SKM-1 (cell line): ENCODE data around the gene RCAN2.

Source experiments
- DNase-seq: peaks from one replicate; lab custom pipeline; 2025; ENCODE audit not compliant: unreplicated experiment; lab: John Stamatoyannopoulos, UW

RCAN2 gene

DNA sequence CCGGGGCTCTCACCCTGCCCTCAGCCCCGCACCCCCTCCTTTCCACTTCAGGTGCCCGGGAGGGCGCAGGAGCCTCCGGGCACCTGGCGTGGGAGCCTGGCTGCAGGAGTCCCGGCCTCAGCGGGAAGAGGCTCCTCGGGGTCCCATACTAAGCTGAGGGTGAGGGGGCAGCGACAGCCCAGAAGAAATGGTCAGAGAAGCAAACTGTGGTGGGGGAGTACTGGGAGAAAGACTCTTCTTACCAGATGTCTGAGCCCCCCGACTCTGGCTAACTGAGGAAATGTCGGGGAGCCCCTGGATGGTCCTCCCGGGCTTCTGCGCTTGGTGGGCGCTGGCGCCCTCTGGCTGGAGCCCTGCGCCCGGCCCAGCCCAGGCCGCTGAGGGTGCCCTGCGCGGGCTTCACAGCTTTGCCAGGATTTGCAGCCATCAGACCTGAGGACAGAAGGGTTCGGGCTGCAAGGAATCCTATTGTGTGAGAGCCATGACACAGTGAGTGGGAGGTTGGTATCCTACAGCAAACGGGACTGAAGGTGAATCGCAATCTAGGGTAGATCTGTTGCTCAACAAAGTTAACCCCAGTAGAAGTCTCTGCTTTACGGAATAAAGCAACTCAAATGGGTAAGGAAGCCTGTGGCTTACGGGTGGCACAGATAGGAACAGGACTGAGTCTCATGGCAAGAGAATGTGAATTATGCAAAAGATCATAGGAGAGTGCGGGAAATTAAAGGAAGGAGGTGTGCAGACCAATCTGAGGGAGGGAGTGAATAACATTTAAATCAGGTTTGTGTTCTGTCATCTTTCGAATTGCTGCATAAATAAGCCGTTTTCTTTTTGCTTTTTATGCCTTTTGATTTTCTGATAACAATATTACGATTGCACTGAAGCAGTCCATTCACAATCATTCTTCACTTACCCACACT lies 639 bp upstream of the RCAN2 start:
- no peak for DNase-seq

DNA sequence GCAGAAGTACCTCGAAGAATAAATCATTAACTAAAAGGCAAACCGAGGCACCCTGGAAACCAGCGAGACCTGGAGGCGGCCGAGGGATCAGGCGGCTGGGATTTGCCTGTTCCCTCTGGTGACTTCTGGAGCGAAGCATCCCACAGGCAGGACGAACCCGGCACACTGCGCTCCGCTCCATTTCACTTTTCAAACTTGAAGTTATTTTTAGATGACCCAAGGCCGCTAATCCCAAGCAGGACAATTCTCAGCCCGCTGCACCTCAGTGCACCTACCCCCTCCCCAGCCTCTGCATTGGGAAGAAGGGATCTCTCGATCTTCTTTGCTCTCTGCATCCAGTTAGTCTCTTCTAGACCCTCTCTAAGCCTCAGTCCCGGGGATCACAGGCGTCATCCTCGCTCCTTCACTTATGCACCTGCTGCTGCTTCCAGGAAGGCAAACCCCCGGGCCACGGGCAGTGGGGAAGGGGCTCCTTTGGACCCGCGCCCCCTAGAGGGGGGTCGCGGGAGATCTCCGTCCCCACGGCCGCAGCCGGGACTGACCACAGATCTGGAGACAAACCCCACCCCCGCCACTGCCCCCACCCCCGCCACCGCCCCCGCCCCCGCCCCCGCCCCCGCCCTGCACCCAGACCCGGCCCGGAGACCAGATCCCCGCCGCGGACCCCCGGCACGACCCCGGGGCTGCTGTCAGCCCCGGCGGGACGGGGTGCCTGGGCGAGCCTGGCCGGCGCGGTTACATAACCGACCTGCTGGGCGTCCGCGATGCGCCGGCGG lies 636 bp downstream of the RCAN2 start:
- DNase-seq: no peak

DNA sequence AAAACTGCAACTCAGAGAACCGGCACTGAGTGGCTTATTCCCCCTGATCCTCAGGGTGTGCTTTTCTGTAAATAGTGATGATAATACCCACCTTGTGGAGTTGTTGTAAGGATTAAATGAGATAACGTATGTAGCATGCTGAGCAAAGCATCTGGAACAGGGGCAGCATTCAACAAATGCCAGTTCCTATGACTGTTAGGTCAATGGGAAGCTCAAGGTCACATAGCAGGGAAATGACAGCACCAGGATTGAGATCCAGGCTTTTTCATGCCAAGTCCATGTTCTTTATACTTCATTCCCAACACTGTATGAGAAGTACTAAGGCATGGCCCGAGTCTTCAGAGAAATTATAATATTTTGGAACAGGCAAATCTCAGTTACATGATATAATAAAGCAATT lies 5.1 kb downstream of the RCAN2 start:
- no peak for DNase-seq

DNA sequence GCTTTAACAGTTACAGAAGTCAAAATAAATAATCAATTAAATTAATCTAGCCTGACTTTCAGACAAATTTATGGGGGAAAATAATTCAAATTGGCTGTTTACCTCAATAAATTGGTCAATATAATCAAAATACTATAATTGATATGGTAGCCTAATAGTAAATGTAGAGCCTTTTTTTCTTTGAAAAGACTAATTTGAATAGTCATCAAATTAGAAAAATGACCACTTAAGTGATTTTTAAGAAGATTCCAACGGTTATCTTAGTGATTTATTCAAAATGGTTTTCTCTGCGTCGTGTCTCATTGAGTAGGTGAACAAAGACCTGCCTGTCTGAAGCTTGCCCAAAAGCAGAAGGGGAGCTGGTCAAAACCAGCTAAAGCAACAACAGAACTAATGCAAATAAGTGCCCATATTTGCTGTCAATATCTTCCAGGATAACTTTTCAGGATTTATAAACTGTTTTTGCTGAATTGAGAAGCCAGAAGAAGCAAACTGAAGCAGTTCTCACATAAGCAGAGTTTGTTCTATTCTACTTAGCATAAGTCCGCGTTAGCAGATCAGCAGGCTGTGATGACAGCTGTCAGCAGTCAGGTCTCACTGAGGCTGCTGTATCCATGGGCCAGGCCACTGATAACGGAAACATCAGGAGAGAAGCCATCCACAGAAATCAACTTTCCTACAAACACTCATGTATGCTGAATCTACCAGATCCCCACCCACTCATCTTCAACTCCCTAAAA lies 7.0 kb downstream of the RCAN2 start:
- no peak for DNase-seq

DNA sequence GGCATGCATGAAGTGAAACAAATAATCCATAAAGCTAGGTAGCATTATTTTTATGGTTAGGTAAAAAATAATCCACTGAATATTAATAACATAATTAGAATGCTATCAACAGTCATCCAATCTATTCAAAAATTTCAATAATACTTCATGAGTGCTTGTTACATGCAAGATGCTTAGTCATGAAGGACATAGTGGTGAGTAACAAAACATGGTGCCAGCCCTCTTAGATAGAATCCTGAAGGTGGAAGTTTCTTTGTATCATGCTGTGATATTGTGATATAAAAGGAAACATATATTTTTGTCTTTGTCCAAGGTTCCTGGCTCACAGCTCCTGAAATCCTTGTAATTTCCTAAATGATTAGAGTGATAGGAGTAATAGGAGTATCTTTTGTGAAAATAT lies 14.9 kb downstream of the RCAN2 start:
- DNase-seq: no peak

DNA sequence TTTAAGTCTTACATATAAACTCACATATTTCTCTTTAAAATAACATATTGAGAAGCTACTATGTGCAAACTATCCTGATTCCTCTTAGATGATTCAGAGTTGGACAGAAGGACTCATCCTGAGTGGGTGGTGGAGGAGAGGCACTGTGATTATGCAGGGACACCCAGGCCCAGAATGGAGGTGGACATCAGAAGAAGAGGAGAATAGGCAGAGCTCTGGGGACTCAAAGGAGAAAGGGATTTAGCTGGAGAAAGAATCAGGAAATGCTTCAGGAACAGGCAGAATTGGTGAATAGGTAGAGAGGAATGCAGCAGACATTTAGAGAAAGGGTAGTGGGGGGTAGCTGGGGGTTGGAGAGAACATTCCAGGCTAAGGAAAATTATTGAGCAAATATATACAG lies 17.4 kb downstream of the RCAN2 start:
- DNase-seq: no peak

DNA sequence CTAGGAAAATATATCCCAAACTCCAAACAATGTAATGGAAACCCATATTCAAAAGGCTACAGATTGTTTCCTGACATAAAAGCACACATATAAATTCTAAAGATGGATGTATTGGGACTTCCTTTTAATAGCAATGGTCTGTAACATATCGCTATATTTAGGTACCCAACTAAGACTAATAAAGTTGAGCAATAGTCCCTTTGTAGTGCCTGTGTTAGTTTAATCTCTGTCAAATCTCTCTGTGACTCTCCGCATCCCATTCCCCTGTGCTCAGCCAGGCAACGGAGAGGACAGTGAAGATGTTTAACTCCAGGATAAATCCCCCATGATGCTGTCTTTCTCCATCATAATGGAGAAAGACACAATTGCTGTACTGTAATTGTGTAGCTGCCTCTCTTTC lies 19.0 kb downstream of the RCAN2 start:
- no peak for DNase-seq

DNA sequence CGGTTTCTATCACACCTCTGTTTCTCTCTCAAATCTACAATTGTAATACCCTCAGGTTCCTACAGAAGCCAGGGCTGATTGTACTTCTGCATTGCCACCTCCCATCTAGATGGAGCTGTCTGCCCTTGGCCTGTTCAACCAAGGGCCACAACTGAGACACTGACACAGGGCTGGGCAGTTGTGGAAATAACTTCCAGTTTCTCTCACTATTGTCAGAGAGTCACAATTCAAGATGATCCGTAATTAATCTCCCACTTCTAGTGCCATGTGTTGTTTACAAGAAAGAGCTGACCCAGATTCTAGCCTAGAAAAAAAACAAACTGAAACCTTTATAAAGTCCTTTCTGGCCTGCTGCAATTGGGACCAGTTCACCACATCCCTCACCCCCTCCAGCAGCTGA lies 22.2 kb downstream of the RCAN2 start:
- no peak for DNase-seq

DNA sequence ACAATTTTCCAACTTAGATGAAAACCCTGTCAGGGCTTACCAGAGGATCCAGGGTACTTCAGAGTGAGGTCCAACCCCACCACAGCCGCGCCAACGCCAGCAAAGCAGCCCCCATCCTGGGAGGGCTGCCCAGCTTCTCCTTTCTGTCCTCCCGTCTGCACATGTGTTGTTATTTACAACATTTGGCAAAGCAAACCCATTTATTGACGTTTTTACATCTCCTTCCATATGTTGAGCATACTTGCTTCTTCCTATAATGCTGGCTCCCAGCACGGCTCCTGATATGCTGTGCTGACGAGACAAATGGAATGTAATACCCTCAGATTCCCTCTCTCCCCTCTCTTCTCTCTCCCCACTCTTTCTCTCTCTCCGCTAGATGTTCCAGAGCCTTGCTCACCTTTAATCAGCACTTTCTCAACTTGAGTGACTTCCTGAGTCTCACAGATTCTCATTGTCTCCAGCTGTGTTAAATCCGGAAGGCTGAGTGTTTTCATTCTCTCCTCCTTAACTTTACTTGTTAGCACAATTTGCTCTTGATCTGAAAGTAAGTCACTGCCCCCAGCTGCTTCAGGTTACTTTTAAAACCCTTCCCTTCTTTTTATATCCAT lies 22.7 kb downstream of the RCAN2 start:
- DNase-seq: no peak

DNA sequence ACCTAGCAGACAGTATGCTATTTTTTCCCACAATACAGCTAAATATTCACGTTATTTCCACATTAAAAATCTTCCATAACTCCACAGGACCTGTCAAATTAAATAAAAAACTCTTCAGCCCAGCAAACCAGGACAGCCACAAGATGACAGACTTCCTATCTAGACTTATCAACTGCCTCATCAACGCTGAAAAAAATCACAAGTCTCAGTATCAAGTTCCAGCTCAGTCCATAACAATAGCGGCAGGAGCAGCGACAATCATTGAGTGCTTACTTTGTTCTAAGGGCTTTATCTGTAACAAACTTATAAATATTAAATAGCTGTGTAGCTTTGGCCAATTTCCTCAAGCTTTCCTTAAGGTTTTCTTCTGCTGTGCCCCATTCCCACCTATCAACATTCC lies 24.7 kb downstream of the RCAN2 start:
- DNase-seq: no peak

DNA sequence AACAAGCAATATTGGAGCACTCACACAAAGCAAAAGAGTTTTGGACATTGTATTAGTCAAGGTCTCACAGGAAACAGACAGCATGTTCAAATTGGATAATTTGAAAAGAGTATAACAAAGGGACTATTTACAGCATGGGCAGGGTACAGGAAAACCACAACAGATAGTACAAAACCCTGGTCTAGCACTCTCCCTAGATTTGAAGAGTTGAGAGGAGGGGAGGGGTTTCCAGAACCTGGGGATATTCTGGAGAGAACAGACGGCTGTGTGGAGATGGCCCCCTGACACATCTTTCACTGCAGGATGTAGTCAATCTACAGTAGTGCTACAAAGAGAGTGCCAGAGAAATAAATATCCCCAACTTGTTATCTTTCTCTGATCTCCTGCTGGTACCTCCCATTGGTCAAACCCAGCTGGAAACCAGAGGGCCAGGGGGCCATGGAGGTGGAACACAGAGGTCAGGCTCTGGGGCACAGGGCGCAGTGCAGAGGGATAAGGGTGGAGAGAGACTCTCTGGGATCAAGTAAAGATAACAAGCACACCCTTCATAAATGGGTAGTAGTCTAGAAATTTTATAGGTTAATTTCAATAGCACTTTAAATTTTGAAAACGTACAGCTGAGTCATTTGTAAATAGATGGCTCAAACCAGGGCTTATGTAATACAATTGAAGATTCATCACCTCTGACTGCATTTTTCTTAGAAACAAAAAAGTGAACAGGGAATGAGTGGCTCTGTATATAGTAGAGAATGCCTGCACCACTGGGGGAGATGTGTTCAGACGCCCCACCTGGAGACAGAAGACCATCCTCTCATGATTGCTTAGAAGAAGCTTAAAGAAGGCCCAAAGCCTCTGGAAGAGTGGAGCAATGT lies 25.7 kb downstream of the RCAN2 start:
- DNase-seq: no peak

DNA sequence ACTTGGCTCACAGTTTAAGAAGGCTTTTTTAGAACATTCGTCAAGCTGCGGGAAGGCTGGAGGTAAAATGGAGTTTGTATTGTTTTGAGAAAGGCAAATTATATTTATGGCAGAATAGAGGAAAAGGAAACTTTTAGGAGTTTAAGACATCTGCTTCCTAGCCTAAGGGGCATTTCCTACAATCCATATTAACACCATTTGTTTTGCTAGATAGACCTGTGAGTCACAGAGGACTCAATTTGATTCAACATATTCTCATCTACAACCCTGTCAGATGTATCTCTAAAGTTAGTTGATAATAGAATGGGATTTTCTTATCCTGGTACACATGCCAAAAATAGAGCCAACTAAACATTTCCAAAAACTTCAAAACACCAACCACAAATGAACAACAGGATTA lies 35.0 kb downstream of the RCAN2 start:
- no peak for DNase-seq

DNA sequence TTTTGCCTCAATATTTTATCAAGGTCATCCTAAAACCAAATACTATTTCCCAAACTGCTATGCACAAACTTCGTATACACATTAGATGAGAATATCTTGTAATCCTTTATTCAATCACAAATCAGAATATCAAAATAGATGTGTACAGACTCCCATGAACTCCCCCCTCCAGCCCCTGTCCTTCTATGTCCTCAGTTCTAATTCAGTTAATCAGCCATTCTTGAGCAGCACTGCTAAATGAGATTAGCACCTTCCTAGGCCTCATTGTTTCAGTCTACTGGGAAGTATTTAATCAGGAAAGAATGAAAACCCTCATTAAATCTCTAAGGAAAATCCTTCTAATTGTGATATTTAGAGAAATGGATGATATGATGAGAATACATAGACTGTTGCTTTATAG lies 36.6 kb downstream of the RCAN2 start:
- DNase-seq: no peak

DNA sequence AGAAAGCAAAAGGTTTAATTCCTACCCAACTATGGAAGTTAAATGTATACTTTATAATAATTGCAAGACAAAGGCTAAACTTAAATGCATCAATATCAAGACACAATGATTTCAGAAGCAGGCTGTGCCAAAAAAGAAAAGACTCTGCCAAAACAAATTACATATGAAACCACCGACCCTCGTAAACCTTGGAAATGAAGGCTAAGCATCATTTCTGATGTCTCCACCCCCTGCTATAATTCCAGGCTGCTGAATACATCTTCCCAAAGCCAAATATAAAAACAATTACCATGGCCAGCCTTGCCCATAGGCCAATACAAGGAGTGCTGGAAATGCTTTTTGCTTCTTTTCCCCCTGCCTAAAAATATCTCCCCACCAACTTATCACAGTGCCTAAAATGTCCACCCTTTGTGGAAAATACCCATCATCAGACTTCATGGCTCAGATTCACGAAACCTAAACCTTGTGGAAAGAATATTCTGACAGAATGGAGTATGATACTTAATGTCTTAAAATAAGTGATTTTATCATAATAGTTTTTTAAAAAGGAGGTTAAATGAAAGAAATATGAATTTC lies 37.4 kb downstream of the RCAN2 start:
- no peak for DNase-seq

DNA sequence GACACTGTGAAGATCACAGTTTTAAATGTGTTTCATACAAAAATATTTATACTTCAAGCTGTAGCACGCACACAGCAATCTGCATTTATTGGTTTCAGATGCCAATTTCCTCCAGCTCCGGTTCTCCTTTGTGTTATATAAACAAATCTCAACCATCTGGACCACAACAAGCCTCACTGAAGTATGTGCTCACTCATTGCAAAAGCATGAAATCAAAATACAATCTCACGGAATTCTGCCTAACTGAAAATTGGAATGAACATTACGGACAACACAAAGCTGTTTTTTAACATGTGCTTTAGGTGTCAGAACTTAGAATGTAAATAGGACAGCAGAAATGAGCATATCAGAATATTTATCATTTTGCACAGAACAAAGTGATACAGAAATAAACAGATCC lies 38.0 kb downstream of the RCAN2 start:
- no peak for DNase-seq

DNA sequence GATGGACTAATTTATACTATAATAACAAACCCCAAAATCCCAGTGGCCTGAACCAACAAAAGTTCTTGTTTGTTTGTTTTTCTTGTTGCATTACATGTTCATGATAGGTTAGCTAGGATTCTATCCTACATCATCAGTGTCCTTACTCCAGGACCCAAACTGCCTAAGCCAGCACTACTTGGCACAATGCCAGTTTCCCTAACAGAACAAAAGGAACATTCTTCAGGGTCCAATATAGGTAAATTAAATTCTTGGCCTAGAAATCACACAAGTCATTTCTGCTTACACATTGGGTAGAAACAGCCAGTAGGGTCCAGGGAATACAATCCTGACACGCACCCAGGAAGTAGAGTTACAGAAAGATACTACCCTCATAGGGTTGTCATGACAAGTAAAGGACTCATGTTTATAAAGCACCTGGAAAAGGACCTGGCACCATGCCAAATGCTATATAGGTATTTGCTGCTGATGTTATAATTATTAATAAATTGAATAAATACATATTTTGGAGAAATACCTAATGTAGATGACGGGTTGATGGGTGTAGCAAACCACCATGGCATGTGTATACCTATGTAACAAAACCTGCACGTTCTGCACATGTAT lies 38.8 kb downstream of the RCAN2 start:
- DNase-seq: no peak

DNA sequence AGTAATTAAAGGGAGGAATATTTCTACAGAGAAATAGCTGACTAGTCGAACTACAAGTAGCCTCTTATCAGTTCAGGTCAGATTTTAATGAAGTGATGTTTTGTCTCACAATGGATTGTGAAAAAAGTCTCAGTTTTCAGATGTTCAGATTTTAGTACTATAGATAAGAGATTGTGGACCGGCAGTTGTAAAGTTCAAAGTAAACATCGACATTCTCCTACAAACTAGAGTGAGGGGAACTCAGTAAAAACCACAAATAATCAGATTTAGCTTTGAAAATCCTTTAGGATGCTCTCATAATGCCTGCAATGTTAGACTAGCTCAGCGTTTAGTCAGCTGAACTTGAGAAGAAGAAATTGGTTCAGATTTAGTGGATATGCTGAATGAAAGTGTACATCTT lies 39.9 kb downstream of the RCAN2 start:
- no peak for DNase-seq

DNA sequence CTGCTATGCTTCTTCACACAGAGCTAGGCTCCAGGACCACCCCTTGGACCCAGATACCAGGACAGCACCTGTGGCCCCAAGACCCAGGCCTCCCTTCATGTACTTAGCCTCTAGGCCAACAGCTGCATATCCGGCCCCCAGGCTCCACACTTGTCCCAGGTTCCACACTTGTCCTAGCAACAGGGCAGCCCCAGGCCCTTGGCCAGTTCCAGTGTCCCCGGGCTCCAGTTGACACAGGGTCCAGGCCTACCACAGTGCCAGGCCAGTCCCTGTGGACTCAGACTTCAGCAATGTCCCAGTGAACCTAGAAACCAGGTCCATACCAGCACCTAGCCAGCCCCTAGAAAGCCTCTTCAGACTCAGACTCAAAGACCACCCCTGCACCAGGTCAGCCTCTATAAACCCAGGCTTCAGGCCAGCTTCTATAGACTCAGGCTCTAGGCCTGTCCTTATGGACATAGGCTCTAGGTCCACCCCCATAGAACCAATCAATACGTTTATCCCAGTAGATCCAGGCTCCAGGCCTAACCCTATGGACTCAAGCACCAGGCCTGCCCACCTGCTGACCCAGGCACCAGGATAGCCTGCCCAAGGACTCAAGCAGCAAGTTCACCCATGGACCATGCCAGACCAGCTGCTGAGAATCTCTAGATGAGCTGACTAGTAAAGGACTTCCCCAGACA lies 46.3 kb downstream of the RCAN2 start:
- DNase-seq: no peak

DNA sequence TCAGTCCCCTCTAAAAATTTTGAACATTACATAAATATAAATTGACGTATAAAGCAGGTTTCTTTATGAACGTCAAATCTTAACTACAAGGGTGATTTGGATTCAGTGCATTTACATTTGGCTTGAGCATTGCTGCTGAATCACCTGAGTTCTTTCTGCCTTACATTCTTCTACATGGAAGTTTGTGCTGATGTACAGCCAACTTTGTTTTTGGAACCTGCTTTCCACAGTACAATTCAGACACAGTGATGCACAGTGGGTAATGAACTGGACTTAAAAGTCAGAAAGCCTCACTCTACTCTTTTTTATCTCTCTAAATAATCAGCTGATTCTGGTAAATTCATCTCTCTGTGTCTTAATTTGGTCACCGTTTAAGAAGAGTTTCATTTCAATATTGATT lies 47.6 kb downstream of the RCAN2 start:
- no peak for DNase-seq
